ENCODE measurements around the gene PLEKHD1.

- TF ChIP-seq EZH2 (IDR thresholded peaks at IDR 0.05; ENCODE audit: borderline replicate concordance, low read depth, low read length, poor library complexity, severe bottlenecking), result no peak
- no peak for TF ChIP-seq CTCF (conservative IDR thresholded peaks at IDR 0.05; ENCODE audit: low read depth, low read length)
These were observed 64.0 kb downstream of the PLEKHD1 start for GRCh38 chr14:69548566-69548965.
